WI38 (cell line): ENCODE data around the gene QKI.
"Not testable (repeated sequence)": the region's sequence is repeated elsewhere in the genome, so short reads cannot be mapped to it uniquely, and the experiment has no call there.

Source experiments
- H3K4me3 ChIP-seq: 2 replicates; pipeline ENCODE4 v1.5.1; 2011; ENCODE audit warnings: low read depth, mild to moderate bottlenecking, control low read depth, low read length
- TF ChIP-seq, protein P1 (sequence below): IDR thresholded peaks from 2 replicates; pipeline ENCODE4 v1.5.1; 2012; ENCODE audit warnings: low read depth, mild to moderate bottlenecking, control low read depth, low read length

The QKI gene

DNA sequence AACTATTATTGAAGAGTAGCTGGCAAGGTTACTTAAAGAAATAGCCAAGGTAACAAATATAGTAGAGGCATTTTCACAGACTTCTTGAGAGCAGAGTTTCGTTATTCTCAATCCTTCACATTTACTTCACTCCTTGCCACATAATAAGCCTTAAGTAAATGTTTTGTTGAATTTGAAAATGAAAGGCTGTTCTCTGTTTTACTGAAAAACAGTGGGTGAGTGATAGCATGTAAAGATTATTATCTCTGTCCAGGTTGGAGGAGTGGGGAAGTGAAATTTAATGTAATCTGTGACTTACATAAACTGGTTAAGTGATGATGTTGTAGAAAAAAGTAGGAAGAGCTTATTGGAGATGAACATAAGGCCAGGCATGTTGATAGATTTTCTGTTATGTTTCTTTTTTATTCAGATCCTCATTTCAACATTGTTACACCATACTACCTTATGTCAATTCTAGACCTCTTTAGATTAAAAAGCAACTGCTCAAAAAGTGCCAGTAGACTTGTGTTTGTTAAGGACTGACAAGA lies 55.0 kb downstream of the QKI start:
- no peak overlapping the region for H3K4me3 ChIP-seq

DNA sequence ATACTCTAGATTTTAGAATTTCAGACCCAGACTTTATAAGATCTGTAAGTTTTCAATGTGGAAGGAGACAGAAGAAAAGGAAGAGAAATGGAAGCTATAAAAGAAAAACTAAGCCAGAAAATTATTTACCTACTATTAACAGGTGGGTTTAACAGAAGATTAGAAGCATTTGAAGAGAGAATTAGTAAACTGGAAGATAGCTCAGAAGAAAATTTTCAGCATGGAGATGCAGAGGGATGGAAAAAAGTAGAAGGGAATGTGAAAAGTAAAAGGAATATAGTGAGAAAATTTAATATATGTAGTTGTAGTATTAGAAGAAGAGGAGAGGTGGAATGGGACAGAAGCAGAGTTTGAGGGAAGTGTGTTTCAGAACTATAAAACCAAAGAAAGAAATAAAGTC lies 56.1 kb downstream of the QKI start:
- TF ChIP-seq, protein P1, sequence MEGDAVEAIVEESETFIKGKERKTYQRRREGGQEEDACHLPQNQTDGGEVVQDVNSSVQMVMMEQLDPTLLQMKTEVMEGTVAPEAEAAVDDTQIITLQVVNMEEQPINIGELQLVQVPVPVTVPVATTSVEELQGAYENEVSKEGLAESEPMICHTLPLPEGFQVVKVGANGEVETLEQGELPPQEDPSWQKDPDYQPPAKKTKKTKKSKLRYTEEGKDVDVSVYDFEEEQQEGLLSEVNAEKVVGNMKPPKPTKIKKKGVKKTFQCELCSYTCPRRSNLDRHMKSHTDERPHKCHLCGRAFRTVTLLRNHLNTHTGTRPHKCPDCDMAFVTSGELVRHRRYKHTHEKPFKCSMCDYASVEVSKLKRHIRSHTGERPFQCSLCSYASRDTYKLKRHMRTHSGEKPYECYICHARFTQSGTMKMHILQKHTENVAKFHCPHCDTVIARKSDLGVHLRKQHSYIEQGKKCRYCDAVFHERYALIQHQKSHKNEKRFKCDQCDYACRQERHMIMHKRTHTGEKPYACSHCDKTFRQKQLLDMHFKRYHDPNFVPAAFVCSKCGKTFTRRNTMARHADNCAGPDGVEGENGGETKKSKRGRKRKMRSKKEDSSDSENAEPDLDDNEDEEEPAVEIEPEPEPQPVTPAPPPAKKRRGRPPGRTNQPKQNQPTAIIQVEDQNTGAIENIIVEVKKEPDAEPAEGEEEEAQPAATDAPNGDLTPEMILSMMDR = no peak
- H3K4me3 ChIP-seq = no peak overlapping the region

More for the DNA sequence above, 55.0 kb downstream of the QKI start:
- TF ChIP-seq, protein P1 = no peak

DNA sequence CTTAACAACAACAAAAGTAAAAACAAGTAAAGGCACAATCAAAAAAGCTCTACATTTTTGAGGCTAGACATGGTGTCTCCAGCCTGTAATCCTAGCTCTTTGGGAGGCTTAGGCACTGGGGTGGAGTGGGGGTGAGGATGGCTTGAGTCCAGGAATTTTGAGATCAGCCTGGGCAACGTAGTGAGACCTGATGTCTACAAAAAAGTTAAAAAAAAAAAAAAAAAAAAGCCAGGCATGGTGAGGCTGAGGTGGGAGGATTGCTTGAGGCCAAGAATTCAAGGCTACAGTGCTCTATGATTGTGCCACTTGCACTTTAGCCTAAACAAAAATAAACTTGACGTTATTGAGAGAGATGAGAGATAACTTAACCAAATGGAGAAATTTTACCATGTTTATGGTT lies 60.1 kb downstream of the QKI start:
- no peak overlapping the region for H3K4me3 ChIP-seq
- TF ChIP-seq, protein P1 = no peak

DNA sequence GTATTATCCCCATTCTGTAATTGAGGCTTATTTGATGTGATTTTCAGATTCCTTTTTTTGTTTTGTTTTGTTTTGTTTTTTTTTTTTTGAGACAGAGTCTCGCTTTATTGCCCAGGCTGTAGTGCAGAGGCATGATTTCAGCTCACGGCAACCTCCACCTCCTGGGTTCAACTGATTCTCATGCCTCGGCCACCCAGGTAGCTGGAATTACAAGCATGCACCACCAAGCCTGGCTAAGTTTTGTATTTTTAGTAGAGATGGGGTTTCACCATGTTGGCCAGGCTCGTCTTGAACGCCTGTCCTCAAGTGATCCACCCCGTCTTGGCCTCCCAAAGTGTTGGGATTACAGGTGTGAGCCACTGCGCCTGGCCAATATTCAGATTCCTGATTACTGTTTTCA lies 62.4 kb downstream of the QKI start:
- not testable (repeated sequence) for H3K4me3 ChIP-seq

DNA sequence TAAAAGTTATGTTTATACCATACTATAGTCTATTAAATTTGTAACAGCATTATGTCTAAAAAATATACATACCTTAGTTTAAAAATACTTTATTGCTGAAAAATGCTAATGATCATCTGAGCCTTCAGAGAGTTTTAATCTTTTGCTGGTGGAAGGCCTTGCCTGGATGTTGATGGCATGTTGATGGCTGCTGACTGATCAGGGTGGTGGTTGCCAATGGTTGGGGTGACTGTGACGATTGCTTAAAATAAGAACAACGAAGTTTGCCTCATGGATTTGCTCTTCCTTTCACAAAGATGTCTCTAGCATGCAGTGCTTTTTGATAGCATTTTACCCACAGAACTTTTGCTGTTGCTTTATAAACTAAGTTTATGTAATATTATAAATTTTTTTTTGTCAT lies 68.6 kb downstream of the QKI start:
- TF ChIP-seq, protein P1 = no peak
- H3K4me3 ChIP-seq = no peak overlapping the region

DNA sequence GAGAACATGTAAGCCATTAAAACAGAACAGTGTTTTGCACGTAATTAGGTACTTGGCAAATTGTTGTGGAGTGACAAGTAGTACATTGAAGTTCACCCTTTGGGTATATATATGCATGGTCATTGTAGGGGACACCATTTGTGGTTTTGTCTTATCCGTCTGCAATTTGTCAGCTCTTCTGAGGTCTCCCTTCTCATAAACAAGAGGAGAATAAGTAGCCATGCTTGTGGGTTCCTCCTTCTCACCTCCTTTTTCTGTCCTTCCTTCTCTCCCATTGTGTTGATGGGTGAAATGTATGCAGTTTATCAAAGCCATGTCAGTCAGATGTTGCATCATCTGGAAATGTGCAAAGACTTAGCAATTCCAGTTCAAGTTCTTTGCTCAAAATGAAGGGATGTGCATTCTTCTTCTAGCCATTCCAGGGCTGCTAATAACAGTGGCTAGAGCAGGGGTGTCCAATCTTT lies 70.9 kb downstream of the QKI start:
- H3K4me3 ChIP-seq = no peak overlapping the region
- TF ChIP-seq, protein P1 = no peak

DNA sequence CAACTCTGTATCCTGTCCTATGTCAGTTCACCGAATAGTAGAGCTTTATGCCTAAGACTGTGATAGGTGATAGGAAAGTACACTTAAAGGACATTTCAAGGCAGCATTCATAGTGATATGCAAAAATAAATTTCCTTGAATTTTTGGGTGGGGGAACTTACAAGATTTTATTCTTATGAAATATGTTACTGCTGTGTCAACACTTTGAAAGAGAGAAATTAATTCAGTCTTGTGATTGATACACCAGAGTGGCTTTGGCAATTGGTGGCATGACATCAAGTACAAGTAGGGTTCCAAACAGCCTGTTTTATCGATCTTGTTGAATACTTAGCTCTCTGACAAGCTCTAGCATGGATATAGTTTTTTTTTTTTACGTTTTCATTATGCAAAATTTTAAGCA lies 72.3 kb downstream of the QKI start:
- TF ChIP-seq, protein P1 = no peak
- H3K4me3 ChIP-seq = no peak overlapping the region

DNA sequence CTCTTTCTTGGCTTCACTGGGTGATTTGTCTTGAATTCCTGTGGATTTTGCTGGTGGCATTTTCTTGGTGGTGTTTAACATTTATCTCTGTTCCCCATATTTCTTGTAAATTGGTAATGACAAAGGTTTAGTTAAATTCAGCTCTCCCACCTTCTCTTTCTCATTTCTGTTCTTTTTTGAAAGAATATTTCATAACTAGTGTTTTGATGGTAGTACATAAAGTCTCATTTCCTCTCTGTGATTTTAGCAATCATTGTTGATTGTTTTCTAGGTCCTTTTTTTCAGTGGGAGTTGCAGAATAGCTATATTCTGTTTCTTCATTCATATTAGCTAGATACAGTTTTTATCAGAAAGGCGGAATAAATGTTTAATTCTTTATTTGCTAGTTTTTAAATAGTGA lies 73.1 kb downstream of the QKI start:
- TF ChIP-seq, protein P1 = no peak
- H3K4me3 ChIP-seq = no peak overlapping the region
